HCT116 (cell line): ENCODE measurements around the gene CHD2. TPM values are rescaled to one million over a fixed set of nuclear protein-coding genes. Genes with fewer than 3 reads are reported as not detected.

Experiments used
- ATAC-seq: fragments of 200-7000 bp; cut with Tn5 transposase; 2 replicates; pipeline ENCODE4 v1.9.1; 2020; ENCODE audit warnings: mild to moderate bottlenecking, moderate library complexity
- BruUV-seq: library from RNA; stranded (reverse); fragments of 400-500 nt; replicated peaks from 2 replicates; lab custom pipeline; 2021; lab: Mats Ljungman, UMichigan
- CTCF ChIA-PET: fragments of 300-600 bp; sonication (Branson Sonifier 250); formaldehyde crosslinking; loops from one replicate; lab custom pipeline; 2021; ENCODE audit warnings: antibody characterized with exemption; lab: Charles Lee
- POLR2A ChIA-PET: fragments of 300-600, 350-600 bp; sonication (Branson Sonifier 250); formaldehyde crosslinking; loops from one replicate; lab custom pipeline; 2021; ENCODE audit warnings: antibody characterized with exemption; lab: Charles Lee
- RAD21 ChIA-PET, 2 experiments: fragments of 300-600 bp; sonication (Branson Sonifier 250); formaldehyde crosslinking; loops; one replicate each; lab custom pipeline; 2023; ENCODE audit warnings: low total read pairs in 2 of 2; ENCODE audit not compliant: uncharacterized antibody in 2 of 2, unreplicated experiment in 2 of 2, low non-redundant PET in 1 of 2; lab: Charles Lee
- DNase-seq: peaks from one replicate; pipeline ENCODE4 v3.0.0-alpha.2; 2010; ENCODE audit warnings: low read depth, low spot score
- H2AFZ ChIP-seq: fragments of 200-600 bp; shearing (Covaris generic), sonication (generic); 2 replicates; pipeline ENCODE4 v1.6.1; 2017; ENCODE audit warnings: low read depth, mixed run types, mixed read lengths, antibody characterized with exemption, low read length; ENCODE audit not compliant: poor library complexity, severe bottlenecking
- H3K27ac ChIP-seq: 2 replicates; pipeline ENCODE4 v1.5.1; 2012; ENCODE audit warnings: low read depth, low read length
- H3K27me3 ChIP-seq: fragments of 200-600 bp; sonication (generic); 2 replicates; pipeline ENCODE4 v1.6.1; 2016; ENCODE audit warnings: mixed run types, low read length, mixed read lengths; ENCODE audit not compliant: insufficient read depth
- H3K36me3 ChIP-seq, 2 experiments: fragments of 200-500 bp in 1 of 2; fragments of 200-600 bp in 1 of 2; sonication (Bioruptor generic) in 1 of 2; sonication (generic) in 1 of 2; 2 replicates each; pipeline versions ENCODE4 v1.5.1 to v1.6.1; 2014 to 2016; ENCODE audit warnings: low read length in 2 of 2, inconsistent platforms in 1 of 2, mixed read lengths in 1 of 2, mixed run types in 1 of 2; ENCODE audit not compliant: insufficient read depth in 2 of 2, control insufficient read depth in 1 of 2
- H3K4me1 ChIP-seq, 2 experiments: fragments of 200-600 bp in 1 of 2; sonication (generic) in 1 of 2; 2 replicates each; pipeline versions ENCODE4 v1.5.1 to v1.6.1; 2012 to 2017; ENCODE audit warnings: low read length in 2 of 2, inconsistent platforms in 1 of 2, mild to moderate bottlenecking in 1 of 2, mixed read lengths in 1 of 2, mixed run types in 1 of 2, moderate library complexity in 1 of 2; ENCODE audit not compliant: insufficient read depth in 2 of 2, control insufficient read depth in 1 of 2
- H3K4me2 ChIP-seq: fragments of 200-600 bp; sonication (generic); 2 replicates; pipeline ENCODE4 v1.6.1; 2017; ENCODE audit warnings: mixed run types, low read length, mixed read lengths
- H3K4me3 ChIP-seq, 2 experiments: fragments of 200-600 bp in 1 of 2; sonication (generic) in 1 of 2; replicated peaks in 1 of 2; 2 replicates each; pipeline ENCODE4 v1.5.1; 2011 to 2016; ENCODE audit warnings: low read length in 2 of 2, control low read depth in 1 of 2, low read depth in 1 of 2, mild to moderate bottlenecking in 1 of 2, mixed read lengths in 1 of 2, mixed run types in 1 of 2
- H3K79me2 ChIP-seq: fragments of 200-600 bp; sonication (generic); 2 replicates; pipeline ENCODE4 v1.6.1; 2017; ENCODE audit warnings: mild to moderate bottlenecking, mixed run types, low read length, moderate library complexity, mixed read lengths; ENCODE audit not compliant: insufficient read depth
- H3K9ac ChIP-seq: fragments of 200-600 bp; sonication (generic); 2 replicates; pipeline ENCODE4 v1.6.1; 2016; ENCODE audit warnings: low read length, mixed read lengths
- H3K9me2 ChIP-seq: fragments of 200-600 bp; sonication (generic), shearing (Covaris generic); 2 replicates; pipeline ENCODE4 v1.6.1; 2017; ENCODE audit warnings: mixed run types, mild to moderate bottlenecking, moderate library complexity; ENCODE audit not compliant: insufficient read depth
- H3K9me3 ChIP-seq, 2 experiments: fragments of 200-500 bp in 1 of 2; fragments of 200-600 bp in 1 of 2; sonication (Bioruptor generic) in 1 of 2; sonication (generic) in 1 of 2; 2 replicates each; pipeline ENCODE4 v1.6.1; 2014 to 2017; ENCODE audit warnings: low read length in 2 of 2, mixed read lengths in 2 of 2, inconsistent platforms in 1 of 2, low read depth in 1 of 2, mild to moderate bottlenecking in 1 of 2, mixed run types in 1 of 2, moderate library complexity in 1 of 2; ENCODE audit not compliant: control insufficient read depth in 1 of 2, insufficient read depth in 1 of 2
- H4K20me1 ChIP-seq: fragments of 200-600 bp; sonication (generic), shearing (Covaris generic); 2 replicates; pipeline ENCODE4 v1.6.1; 2017; ENCODE audit warnings: mixed run types, mild to moderate bottlenecking, moderate library complexity; ENCODE audit not compliant: insufficient read depth
- CEBPB ChIP-seq: IDR thresholded peaks from 2 replicates; pipeline ENCODE4 v1.6.1; 2012; ENCODE audit warnings: low read depth
- EGR1 ChIP-seq: IDR thresholded peaks from 2 replicates; pipeline ENCODE4 v1.6.1; 2012; ENCODE audit warnings: low read depth
- EZH2 ChIP-seq: fragments of 200-600 bp; sonication (generic); IDR thresholded peaks from 2 replicates; pipeline ENCODE4 v1.6.1; 2017; ENCODE audit warnings: antibody characterized with exemption, mixed run types
- EZH2phosphoT487 ChIP-seq: fragments of 200-600 bp; IDR thresholded peaks from 2 replicates; pipeline ENCODE4 v1.6.1; 2018; ENCODE audit warnings: antibody characterized with exemption, borderline replicate concordance
- POLR2AphosphoS5 ChIP-seq: IDR thresholded peaks from 2 replicates; pipeline ENCODE4 v1.6.1; 2011; ENCODE audit warnings: mild to moderate bottlenecking, low read depth, low read length, moderate library complexity
- RAD21 ChIP-seq: IDR thresholded peaks from 2 replicates; pipeline ENCODE4 v1.6.1; 2012; ENCODE audit warnings: low read depth, mild to moderate bottlenecking
- REST ChIP-seq: IDR thresholded peaks from 2 replicates; pipeline ENCODE4 v1.6.1; 2012; ENCODE audit warnings: low read depth
- YY1 ChIP-seq: IDR thresholded peaks from 2 replicates; pipeline ENCODE4 v1.6.1; 2011; ENCODE audit warnings: low read length, low read depth, moderate library complexity, mild to moderate bottlenecking; ENCODE audit not compliant: insufficient replicate concordance; ENCODE audit errors: extremely low read depth
- intact Hi-C: fragments of 100-400 bp; cut with micrococcal nuclease; formaldehyde crosslinking; loops from 2 replicates; pipeline ENCODE4 v1.10.0; 2022
- total RNA-seq: library from RNA; stranded (reverse); gene quantifications from one replicate; pipeline ENCODE4 v1.2.1, GENCODE V29; 2021; ENCODE audit not compliant: unreplicated experiment

Gene CHD2
- total RNA-seq, 1 experiment from 2014 or later: 116 TPM

GRCh38 chr15:92877000-92877399 lies 23.1 kb upstream of the CHD2 start:
- H3K27me3 ChIP-seq: no peaks in the 10 kb centered on the region
- BruUV-seq: no TSS peak

More at GRCh38 chr15:92877000-92877399, 23.1 kb upstream of the CHD2 start:
- peaks cover 7 to 10% of the 10 kb centered on the region in 2 experiments; a peak in 3 of 4 replicates for H3K4me1 ChIP-seq
- H3K79me2 ChIP-seq: no peaks in the 10 kb centered on the region
- no peak for ATAC-seq
- ChIA-PET CTCF (no interaction called here), POLR2A (no interaction called here), RAD21 (no interaction called here)
- H3K9ac ChIP-seq: no peak overlapping the region
- no peak for DNase-seq
- H3K4me2 ChIP-seq: no peak overlapping the region
- H3K9me2 ChIP-seq: no peaks in the 10 kb centered on the region
- H4K20me1 ChIP-seq: no peaks in the 10 kb centered on the region
- H3K36me3 ChIP-seq: no peaks in the 10 kb centered on the region
- H3K9me3 ChIP-seq: no peaks in the 10 kb centered on the region
- TF ChIP-seq EZH2 (no peak), EGR1 (no peak), RAD21 (no peak), REST (no peak), EZH2phosphoT487 (no peak), YY1 (no peak), CEBPB (no peak), POLR2AphosphoS5 (no peak)
- peak overlapping the region; percentile 54 for H2AFZ ChIP-seq
- intact Hi-C loops: no loop called here
- H3K4me3 ChIP-seq: no peak overlapping the region
- H3K27ac ChIP-seq: no peak overlapping the region
